H1 (cell line): ENCODE results near the gene TRAF3IP1. TPM values are rescaled to one million over a fixed set of nuclear protein-coding genes. Genes with fewer than 3 reads are reported as not detected.

Source experiments
- GABPA ChIP-seq: IDR thresholded peaks from 2 replicates; pipeline ENCODE4 v1.6.1; 2011; ENCODE audit warnings: mild to moderate bottlenecking, low read length, moderate library complexity, borderline replicate concordance; ENCODE audit not compliant: insufficient read depth
- JUN ChIP-seq: IDR thresholded peaks from 2 replicates; pipeline ENCODE4 v1.6.1; 2011; ENCODE audit warnings: low read depth, mild to moderate bottlenecking, improper control_type of control experiment, low read length
- KDM1A ChIP-seq: fragments of 200-600, 300-600 bp; sonication (generic); IDR thresholded peaks from 2 replicates; pipeline ENCODE4 v1.7.1; 2016; ENCODE audit warnings: mild to moderate bottlenecking, low read length, borderline replicate concordance
- SIX5 ChIP-seq: IDR thresholded peaks from 2 replicates; pipeline ENCODE4 v1.6.1; 2011; ENCODE audit warnings: mild to moderate bottlenecking, low read depth, low read length
- SUZ12 ChIP-seq: fragments of 200-600 bp; sonication (generic); IDR thresholded peaks from 2 replicates; pipeline ENCODE4 v1.6.1; 2012; ENCODE audit warnings: mild to moderate bottlenecking, inconsistent platforms, low read length, moderate library complexity, mixed read lengths
- YY1 ChIP-seq: IDR thresholded peaks from 2 replicates; pipeline ENCODE4 v1.6.1; 2011; ENCODE audit warnings: low read depth, mild to moderate bottlenecking, low read length
- polyA plus RNA-seq, 7 experiments: library from polyadenylated mRNA; depleted of rRNA in 3 of 7; stranded (reverse) in 5 of 7; unstranded in 2 of 7; fragments of >200 nt in 5 of 7; fragments of 200-250 nt in 2 of 7; gene quantifications; 1 replicate in 5 of 7; 2 replicates in 1 of 7; 4 replicates in 1 of 7; pipeline versions ENCODE4 v1.2.1 to v1.2.3, GENCODE V29; 2011 to 2013; ENCODE audit warnings: missing spikeins in 2 of 7, mixed read lengths in 2 of 7
- total RNA-seq: library from RNA; stranded (reverse); fragmentation: NEBNext Ultra II Directional; extraction: Animal tissue kit (Norgen Biotek cat#: 25700); gene quantifications from 2 replicates; pipeline ENCODE4 v1.2.1, GENCODE V29; 2021
- TF ChIP-seq, protein P1 (sequence below): fragments of 300-600 bp; sonication (generic); IDR thresholded peaks from 2 replicates; pipeline ENCODE4 v1.7.1; 2012; ENCODE audit warnings: low read length, moderate library complexity, mild to moderate bottlenecking, inconsistent platforms; ENCODE audit not compliant: insufficient replicate concordance

The TRAF3IP1 gene
- total and polyA plus RNA-seq, 2 of the 8 experiments (the other 6 are each of a cell fraction or from before 2014, with no cell fraction given): 2.3 to 17.5 TPM

DNA sequence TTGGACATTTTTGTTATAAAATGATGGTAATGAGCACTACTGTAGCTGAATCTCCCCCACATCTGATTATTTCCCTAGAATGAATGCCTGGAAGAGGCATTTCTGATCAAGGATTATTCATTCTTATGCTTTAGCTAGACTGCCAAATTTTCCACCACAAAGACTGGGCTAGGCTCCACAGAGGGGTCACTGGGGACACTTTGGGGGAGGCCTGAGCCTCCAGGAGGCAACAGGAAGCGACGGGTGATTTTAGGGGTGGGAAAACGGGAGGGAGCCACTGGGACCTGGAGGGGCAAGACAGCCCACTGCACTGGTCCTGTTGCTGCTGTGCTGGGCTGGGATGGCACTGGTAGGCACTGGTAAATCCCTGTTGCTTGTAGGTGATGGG lies 104.0 kb downstream of the TRAF3IP1 start (continued):
- TF ChIP-seq, protein P1, sequence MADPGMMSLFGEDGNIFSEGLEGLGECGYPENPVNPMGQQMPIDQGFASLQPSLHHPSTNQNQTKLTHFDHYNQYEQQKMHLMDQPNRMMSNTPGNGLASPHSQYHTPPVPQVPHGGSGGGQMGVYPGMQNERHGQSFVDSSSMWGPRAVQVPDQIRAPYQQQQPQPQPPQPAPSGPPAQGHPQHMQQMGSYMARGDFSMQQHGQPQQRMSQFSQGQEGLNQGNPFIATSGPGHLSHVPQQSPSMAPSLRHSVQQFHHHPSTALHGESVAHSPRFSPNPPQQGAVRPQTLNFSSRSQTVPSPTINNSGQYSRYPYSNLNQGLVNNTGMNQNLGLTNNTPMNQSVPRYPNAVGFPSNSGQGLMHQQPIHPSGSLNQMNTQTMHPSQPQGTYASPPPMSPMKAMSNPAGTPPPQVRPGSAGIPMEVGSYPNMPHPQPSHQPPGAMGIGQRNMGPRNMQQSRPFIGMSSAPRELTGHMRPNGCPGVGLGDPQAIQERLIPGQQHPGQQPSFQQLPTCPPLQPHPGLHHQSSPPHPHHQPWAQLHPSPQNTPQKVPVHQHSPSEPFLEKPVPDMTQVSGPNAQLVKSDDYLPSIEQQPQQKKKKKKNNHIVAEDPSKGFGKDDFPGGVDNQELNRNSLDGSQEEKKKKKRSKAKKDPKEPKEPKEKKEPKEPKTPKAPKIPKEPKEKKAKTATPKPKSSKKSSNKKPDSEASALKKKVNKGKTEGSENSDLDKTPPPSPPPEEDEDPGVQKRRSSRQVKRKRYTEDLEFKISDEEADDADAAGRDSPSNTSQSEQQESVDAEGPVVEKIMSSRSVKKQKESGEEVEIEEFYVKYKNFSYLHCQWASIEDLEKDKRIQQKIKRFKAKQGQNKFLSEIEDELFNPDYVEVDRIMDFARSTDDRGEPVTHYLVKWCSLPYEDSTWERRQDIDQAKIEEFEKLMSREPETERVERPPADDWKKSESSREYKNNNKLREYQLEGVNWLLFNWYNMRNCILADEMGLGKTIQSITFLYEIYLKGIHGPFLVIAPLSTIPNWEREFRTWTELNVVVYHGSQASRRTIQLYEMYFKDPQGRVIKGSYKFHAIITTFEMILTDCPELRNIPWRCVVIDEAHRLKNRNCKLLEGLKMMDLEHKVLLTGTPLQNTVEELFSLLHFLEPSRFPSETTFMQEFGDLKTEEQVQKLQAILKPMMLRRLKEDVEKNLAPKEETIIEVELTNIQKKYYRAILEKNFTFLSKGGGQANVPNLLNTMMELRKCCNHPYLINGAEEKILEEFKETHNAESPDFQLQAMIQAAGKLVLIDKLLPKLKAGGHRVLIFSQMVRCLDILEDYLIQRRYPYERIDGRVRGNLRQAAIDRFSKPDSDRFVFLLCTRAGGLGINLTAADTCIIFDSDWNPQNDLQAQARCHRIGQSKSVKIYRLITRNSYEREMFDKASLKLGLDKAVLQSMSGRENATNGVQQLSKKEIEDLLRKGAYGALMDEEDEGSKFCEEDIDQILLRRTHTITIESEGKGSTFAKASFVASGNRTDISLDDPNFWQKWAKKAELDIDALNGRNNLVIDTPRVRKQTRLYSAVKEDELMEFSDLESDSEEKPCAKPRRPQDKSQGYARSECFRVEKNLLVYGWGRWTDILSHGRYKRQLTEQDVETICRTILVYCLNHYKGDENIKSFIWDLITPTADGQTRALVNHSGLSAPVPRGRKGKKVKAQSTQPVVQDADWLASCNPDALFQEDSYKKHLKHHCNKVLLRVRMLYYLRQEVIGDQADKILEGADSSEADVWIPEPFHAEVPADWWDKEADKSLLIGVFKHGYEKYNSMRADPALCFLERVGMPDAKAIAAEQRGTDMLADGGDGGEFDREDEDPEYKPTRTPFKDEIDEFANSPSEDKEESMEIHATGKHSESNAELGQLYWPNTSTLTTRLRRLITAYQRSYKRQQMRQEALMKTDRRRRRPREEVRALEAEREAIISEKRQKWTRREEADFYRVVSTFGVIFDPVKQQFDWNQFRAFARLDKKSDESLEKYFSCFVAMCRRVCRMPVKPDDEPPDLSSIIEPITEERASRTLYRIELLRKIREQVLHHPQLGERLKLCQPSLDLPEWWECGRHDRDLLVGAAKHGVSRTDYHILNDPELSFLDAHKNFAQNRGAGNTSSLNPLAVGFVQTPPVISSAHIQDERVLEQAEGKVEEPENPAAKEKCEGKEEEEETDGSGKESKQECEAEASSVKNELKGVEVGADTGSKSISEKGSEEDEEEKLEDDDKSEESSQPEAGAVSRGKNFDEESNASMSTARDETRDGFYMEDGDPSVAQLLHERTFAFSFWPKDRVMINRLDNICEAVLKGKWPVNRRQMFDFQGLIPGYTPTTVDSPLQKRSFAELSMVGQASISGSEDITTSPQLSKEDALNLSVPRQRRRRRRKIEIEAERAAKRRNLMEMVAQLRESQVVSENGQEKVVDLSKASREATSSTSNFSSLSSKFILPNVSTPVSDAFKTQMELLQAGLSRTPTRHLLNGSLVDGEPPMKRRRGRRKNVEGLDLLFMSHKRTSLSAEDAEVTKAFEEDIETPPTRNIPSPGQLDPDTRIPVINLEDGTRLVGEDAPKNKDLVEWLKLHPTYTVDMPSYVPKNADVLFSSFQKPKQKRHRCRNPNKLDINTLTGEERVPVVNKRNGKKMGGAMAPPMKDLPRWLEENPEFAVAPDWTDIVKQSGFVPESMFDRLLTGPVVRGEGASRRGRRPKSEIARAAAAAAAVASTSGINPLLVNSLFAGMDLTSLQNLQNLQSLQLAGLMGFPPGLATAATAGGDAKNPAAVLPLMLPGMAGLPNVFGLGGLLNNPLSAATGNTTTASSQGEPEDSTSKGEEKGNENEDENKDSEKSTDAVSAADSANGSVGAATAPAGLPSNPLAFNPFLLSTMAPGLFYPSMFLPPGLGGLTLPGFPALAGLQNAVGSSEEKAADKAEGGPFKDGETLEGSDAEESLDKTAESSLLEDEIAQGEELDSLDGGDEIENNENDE: no peak
- TF ChIP-seq SUZ12: no peak
- TF ChIP-seq GABPA: no peak
- TF ChIP-seq JUN: no peak
- TF ChIP-seq SIX5: no peak
- no peak for TF ChIP-seq KDM1A
- no peak for TF ChIP-seq YY1
